G401 (cell line): ENCODE results near the gene FAM174B. TPM values are rescaled to one million over a fixed set of nuclear protein-coding genes. Genes with fewer than 3 reads are reported as not detected.

Experiments used
- DNase-seq: peaks from one replicate; pipeline ENCODE4 v3.0.0-alpha.2; 2015; ENCODE audit warnings: low spot score
- in situ Hi-C: cut with HindIII; loops from 2 replicates; pipeline ENCODE4 v1.10.0; 2016; ENCODE audit warnings: low sequenced_read_pairs, mixed read lengths
- total RNA-seq: library from RNA; depleted of rRNA; stranded (reverse); fragments of >200 nt; shearing (Covaris generic); gene quantifications from 2 replicates; pipeline ENCODE4 v1.2.3, GENCODE V29; 2014; rRNA removed

FAM174B gene
- total RNA-seq = 2.8 and 10.0 TPM in 2 replicates

GRCh38 chr15:92655178-92655995, at the start of gene FAM174B:
Gene FAM174B, minus strand, starts transcription at chr15:92655775.
- in situ Hi-C loops = no loop called here
- DNase-seq = peak; percentile 16

- in situ Hi-C loops = no loop called here
Observed at GRCh38 chr15:92696096-92696495, 40.5 kb upstream of the FAM174B start.

GRCh38 chr15:92693691-92694331, 38.2 kb upstream of the FAM174B start:
- in situ Hi-C loops = no loop called here
- DNase-seq = peak; percentile 22

More at GRCh38 chr15:92696096-92696495, 40.5 kb upstream of the FAM174B start:
- no peak for DNase-seq

- no peak for DNase-seq
- in situ Hi-C loops = no loop called here
Observed at GRCh38 chr15:92690395-92690794, 34.8 kb upstream of the FAM174B start.

GRCh38 chr15:92687746-92688145, 32.2 kb upstream of the FAM174B start:
- in situ Hi-C loops = no loop called here

GRCh38 chr15:92687195-92687602, 31.6 kb upstream of the FAM174B start:
- in situ Hi-C loops = no loop called here
- DNase-seq = no peak

More at GRCh38 chr15:92687746-92688145, 32.2 kb upstream of the FAM174B start:
- no peak for DNase-seq

GRCh38 chr15:92683511-92683834, 27.9 kb upstream of the FAM174B start:
- in situ Hi-C loops = no loop called here
- DNase-seq = no peak

GRCh38 chr15:92682741-92683510, 27.4 kb upstream of the FAM174B start:
- in situ Hi-C loops = no loop called here
- DNase-seq = no peak

- in situ Hi-C loops = no loop called here
- no peak for DNase-seq
Observed at GRCh38 chr15:92681141-92681631, 25.6 kb upstream of the FAM174B start.

GRCh38 chr15:92677999-92678398, 22.4 kb upstream of the FAM174B start:
- in situ Hi-C loops = no loop called here
- DNase-seq = no peak

- in situ Hi-C loops = no loop called here
- no peak for DNase-seq
Observed at GRCh38 chr15:92676561-92676960, 21.0 kb upstream of the FAM174B start.

GRCh38 chr15:92675485-92675884, 19.9 kb upstream of the FAM174B start:
- in situ Hi-C loops = no loop called here
- no peak for DNase-seq

GRCh38 chr15:92674347-92674746, 18.8 kb upstream of the FAM174B start:
- in situ Hi-C loops = no loop called here
- DNase-seq = no peak

GRCh38 chr15:92672102-92672501, 16.5 kb upstream of the FAM174B start:
- no peak for DNase-seq
- in situ Hi-C loops = no loop called here

GRCh38 chr15:92671406-92671805, 15.8 kb upstream of the FAM174B start:
- in situ Hi-C loops = no loop called here

GRCh38 chr15:92670621-92671020, 15.0 kb upstream of the FAM174B start:
- in situ Hi-C loops = no loop called here
- peak; percentile 16 for DNase-seq

More at GRCh38 chr15:92671406-92671805, 15.8 kb upstream of the FAM174B start:
- DNase-seq = no peak

- in situ Hi-C loops = no loop called here
- DNase-seq = no peak
Observed at GRCh38 chr15:92669432-92669831, 13.9 kb upstream of the FAM174B start.

- in situ Hi-C loops = no loop called here
- DNase-seq = no peak
Observed at GRCh38 chr15:92668620-92669019, 13.0 kb upstream of the FAM174B start.

GRCh38 chr15:92667970-92668485, 12.5 kb upstream of the FAM174B start:
- in situ Hi-C loops = no loop called here

More at GRCh38 chr15:92667970-92668485, 12.5 kb upstream of the FAM174B start:
- DNase-seq = no peak
